CD4-positive, alpha-beta memory T cell (primary cell): Measurements from ENCODE around the gene BFSP1. TPM values are rescaled to one million over a fixed set of nuclear protein-coding genes. Genes with fewer than 3 reads are reported as not detected.

Source experiments
- CTCF ChIA-PET: fragments of 350-600 bp; sonication (Branson Sonifier 250); formaldehyde crosslinking; loops from one replicate; lab custom pipeline; 2021; ENCODE audit warnings: inconsistent platforms; ENCODE audit not compliant: partially characterized antibody; lab: Charles Lee
- POLR2A ChIA-PET: fragments of 350-600 bp; sonication (Branson Sonifier 250); formaldehyde crosslinking; loops from one replicate; lab custom pipeline; 2021; ENCODE audit not compliant: partially characterized antibody; lab: Charles Lee
- DNase-seq, 5 donors: peaks; one replicate each; pipeline versions ENCODE4 v3.0.0 to v3.0.0-alpha.2; 2020 to 2022; ENCODE audit warnings: mixed read lengths in 1 of 5
- H3K27ac ChIP-seq: one replicate; pipeline ENCODE4 v1.7.0; 2013; ENCODE audit warnings: low read depth, low read length
- H3K27me3 ChIP-seq: 2 replicates; pipeline ENCODE4 v1.7.0; 2013; ENCODE audit warnings: mild to moderate bottlenecking, low read length, moderate library complexity; ENCODE audit not compliant: insufficient read depth
- H3K36me3 ChIP-seq: 2 replicates; pipeline ENCODE4 v1.7.0; 2013; ENCODE audit warnings: mild to moderate bottlenecking, low read length, moderate library complexity; ENCODE audit not compliant: insufficient read depth
- H3K4me1 ChIP-seq: 2 replicates; pipeline ENCODE4 v1.7.0; 2013; ENCODE audit warnings: mild to moderate bottlenecking, low read length, moderate library complexity; ENCODE audit not compliant: insufficient read depth
- H3K4me3 ChIP-seq, 2 donors: one replicate each; pipeline ENCODE4 v1.7.0; 2013; ENCODE audit warnings: low read length in 2 of 2, mild to moderate bottlenecking in 1 of 2
- H3K9me3 ChIP-seq, 2 donors: one replicate each; pipeline ENCODE4 v1.7.0; 2013; ENCODE audit warnings: low read length in 2 of 2, control low read depth in 1 of 2; ENCODE audit not compliant: control insufficient read depth in 1 of 2
- H3K27ac Mint-ChIP-seq, 7 donors: one replicate each; pipeline ENCODE4 v1.8.0; 2020 to 2021; ENCODE audit warnings: mixed read lengths in 7 of 7, mild to moderate bottlenecking in 6 of 7, inconsistent platforms in 3 of 7, moderate library complexity in 3 of 7
- H3K27me3 Mint-ChIP-seq, 2 donors: one replicate each; pipeline ENCODE4 v1.8.0; 2020 to 2021; ENCODE audit warnings: mixed read lengths in 2 of 2
- H3K36me3 Mint-ChIP-seq, 2 donors: one replicate each; pipeline ENCODE4 v1.8.0; 2020 to 2021; ENCODE audit warnings: mixed read lengths in 2 of 2, inconsistent platforms in 1 of 2, mild to moderate bottlenecking in 1 of 2
- H3K4me1 Mint-ChIP-seq, 4 donors: one replicate each; pipeline ENCODE4 v1.8.0; 2020 to 2021; ENCODE audit warnings: mixed read lengths in 4 of 4, mild to moderate bottlenecking in 1 of 4
- H3K4me3 Mint-ChIP-seq, 8 donors: one replicate each; pipeline ENCODE4 v1.8.0; 2020 to 2021; ENCODE audit warnings: mixed read lengths in 8 of 8, mild to moderate bottlenecking in 7 of 8, moderate library complexity in 6 of 8, inconsistent platforms in 3 of 8
- H3K9me3 Mint-ChIP-seq, 8 donors: one replicate each; pipeline ENCODE4 v1.8.0; 2020 to 2021; ENCODE audit warnings: mixed read lengths in 8 of 8, mild to moderate bottlenecking in 5 of 8, inconsistent platforms in 3 of 8, moderate library complexity in 1 of 8
- intact Hi-C: fragments of 100-400 bp; cut with micrococcal nuclease; formaldehyde crosslinking; loops from one replicate; pipeline ENCODE4 v1.15.1; 2023
- polyA plus RNA-seq, 2 donors: library from polyadenylated mRNA; unstranded; fragments of 300-500 nt; fragmentation: Illumina TruSeq; gene quantifications; one replicate each; pipeline ENCODE4 v1.2.3, GENCODE V29; 2021
- total RNA-seq, 2 experiments: library from RNA; stranded (reverse); gene quantifications; one replicate each; pipeline ENCODE4 v1.2.3, GENCODE V29; 2021

Gene BFSP1
- total and polyA plus RNA-seq, 4 experiments from 2014 or later: 0.21 to 0.96 (median 0.91) TPM

- intact Hi-C loops: no loop called here
- no peak overlapping the region for H3K27ac ChIP-seq
- no peak overlapping the region for H3K4me3 Mint-ChIP-seq
- H3K4me1 Mint-ChIP-seq: no peaks in the 10 kb centered on the region
- H3K4me1 ChIP-seq: no peaks in the 10 kb centered on the region
- H3K36me3 ChIP-seq: no peaks in the 10 kb centered on the region
- H3K9me3 Mint-ChIP-seq: no peaks in the 10 kb centered on the region
- no peaks in the 10 kb centered on the region for H3K36me3 Mint-ChIP-seq
- no peaks in the 10 kb centered on the region for H3K9me3 ChIP-seq
- POLR2A ChIA-PET: no interaction called here
- CTCF ChIA-PET: no interaction called here
- DNase-seq: no peak
- peaks cover 11 to 25% of the 10 kb centered on the region in 2 donors for H3K27me3 Mint-ChIP-seq
- no peak overlapping the region for H3K4me3 ChIP-seq
- H3K27ac Mint-ChIP-seq: no peak overlapping the region
- peaks cover 7% of the 10 kb centered on the region for H3K27me3 ChIP-seq
Measured at GRCh38 chr20:17449031-17449430, 82.1 kb downstream of the BFSP1 start.

DNA sequence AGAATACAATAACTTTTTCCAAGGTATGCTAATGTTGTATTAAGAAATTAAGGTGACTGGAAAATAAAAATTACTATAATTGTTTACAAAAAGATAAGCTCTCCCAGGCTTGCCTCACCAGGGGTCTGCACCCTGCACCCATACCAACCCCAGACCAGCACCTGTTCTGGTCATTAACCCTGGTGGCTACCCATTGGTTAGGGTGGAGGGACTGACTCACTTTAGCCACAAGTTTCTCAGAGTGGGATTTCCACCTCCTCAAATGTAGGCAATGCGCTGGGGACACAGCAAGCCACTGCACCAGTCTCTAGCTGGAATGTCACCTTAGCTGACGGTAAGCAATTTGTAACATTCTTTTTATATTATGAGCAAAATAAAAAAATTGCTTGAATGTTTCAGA, 83.1 kb downstream of the BFSP1 start:
- Histone ChIP-seq H3K36me3 (no peaks in the 10 kb centered on the region), H3K4me1 (no peaks in the 10 kb centered on the region), H3K27me3 (peaks cover 11% of the 10 kb centered on the region), H3K9me3 (no peaks in the 10 kb centered on the region), H3K4me3 (no peak overlapping the region), H3K27ac (no peak overlapping the region)
- CTCF ChIA-PET: no interaction called here
- no peaks in the 10 kb centered on the region for H3K9me3 Mint-ChIP-seq
- intact Hi-C loops: no loop called here
- DNase-seq: no peak
- H3K4me3 Mint-ChIP-seq: no peak overlapping the region
- H3K27ac Mint-ChIP-seq: no peak overlapping the region
- no peaks in the 10 kb centered on the region for H3K4me1 Mint-ChIP-seq
- H3K36me3 Mint-ChIP-seq: no peaks in the 10 kb centered on the region
- peaks cover 13 to 29% of the 10 kb centered on the region in 2 donors for H3K27me3 Mint-ChIP-seq
- POLR2A ChIA-PET: no interaction called here

GRCh38 chr20:17446171-17446570, 85.0 kb downstream of the BFSP1 start:
- Histone ChIP-seq H3K9me3 (no peaks in the 10 kb centered on the region), H3K27me3 (peaks cover 11% of the 10 kb centered on the region), H3K4me3 (no peak overlapping the region), H3K27ac (no peak overlapping the region), H3K4me1 (no peaks in the 10 kb centered on the region), H3K36me3 (no peaks in the 10 kb centered on the region)
- DNase-seq: no peak
- Mint-ChIP-seq H3K27ac (no peak overlapping the region), H3K9me3 (peaks cover 0 to 9% (median 3%) of the 10 kb centered on the region in 8 donors), H3K4me1 (no peaks in the 10 kb centered on the region), H3K36me3 (no peaks in the 10 kb centered on the region), H3K27me3 (peaks cover 11 to 25% of the 10 kb centered on the region in 2 donors), H3K4me3 (no peak overlapping the region)
- ChIA-PET CTCF (no interaction called here), POLR2A (no interaction called here)
- intact Hi-C loops: no loop called here

DNA sequence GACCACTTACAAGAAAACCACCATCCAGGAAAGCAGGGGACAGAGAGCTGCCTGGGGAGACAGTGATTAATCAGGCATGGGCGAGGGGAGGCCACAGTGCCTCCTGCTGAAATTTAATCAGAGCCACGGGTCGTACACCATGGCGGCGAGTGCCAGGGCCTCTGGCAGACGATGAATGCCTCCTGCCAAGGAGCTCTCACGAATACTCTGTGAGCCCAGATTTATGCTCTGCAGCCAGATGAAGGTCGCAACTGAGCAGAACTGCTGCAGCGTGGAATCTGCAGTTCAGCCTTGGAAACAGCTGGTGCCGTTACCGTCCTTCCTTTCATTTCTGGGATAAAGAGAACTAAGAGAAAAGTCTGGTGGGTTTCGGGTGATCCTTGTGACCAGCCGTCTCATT, 85.6 kb downstream of the BFSP1 start:
- no peak overlapping the region for H3K27ac Mint-ChIP-seq
- H3K9me3 Mint-ChIP-seq: peaks cover 0 to 9% (median 4%) of the 10 kb centered on the region in 8 donors
- H3K27me3 ChIP-seq: peaks cover 11% of the 10 kb centered on the region
- no peak overlapping the region for H3K4me3 Mint-ChIP-seq
- intact Hi-C loops: no loop called here
- ChIA-PET CTCF (no interaction called here), POLR2A (no interaction called here)
- no peaks in the 10 kb centered on the region for H3K36me3 Mint-ChIP-seq
- no peaks in the 10 kb centered on the region for H3K9me3 ChIP-seq
- H3K36me3 ChIP-seq: no peaks in the 10 kb centered on the region
- no peaks in the 10 kb centered on the region for H3K4me1 Mint-ChIP-seq
- no peak for DNase-seq
- H3K4me3 ChIP-seq: no peak overlapping the region
- H3K4me1 ChIP-seq: no peaks in the 10 kb centered on the region
- H3K27me3 Mint-ChIP-seq: peaks cover 12 to 24% of the 10 kb centered on the region in 2 donors
- no peak overlapping the region for H3K27ac ChIP-seq

GRCh38 chr20:17444091-17444490, 87.1 kb downstream of the BFSP1 start:
- Histone ChIP-seq H3K27me3 (peaks cover 11% of the 10 kb centered on the region), H3K9me3 (no peaks in the 10 kb centered on the region), H3K27ac (no peak overlapping the region), H3K36me3 (no peaks in the 10 kb centered on the region), H3K4me3 (no peak overlapping the region), H3K4me1 (no peaks in the 10 kb centered on the region)
- Mint-ChIP-seq H3K27ac (no peak overlapping the region), H3K4me1 (no peaks in the 10 kb centered on the region), H3K36me3 (no peaks in the 10 kb centered on the region), H3K9me3 (peaks cover 0 to 9% (median 4%) of the 10 kb centered on the region in 8 donors), H3K27me3 (peaks cover 15 to 23% of the 10 kb centered on the region in 2 donors), H3K4me3 (no peak overlapping the region)
- DNase-seq: no peak
- CTCF ChIA-PET: no interaction called here
- intact Hi-C loops: no loop called here
- POLR2A ChIA-PET: no interaction called here

Other genes with a start within 250 kb of the BFSP1 start
- gene DSTN, start 38.7 kb upstream of the BFSP1 start, total RNA-seq: 10 to 100 TPM; 43.1 to 49.1 TPM
- 100 to 1,000 TPM; 147 to 212 TPM for gene DSTN, start 38.7 kb upstream of the BFSP1 start, polyA plus RNA-seq
- gene RRBP1, start 150.9 kb upstream of the BFSP1 start, total RNA-seq: 10 to 100 TPM; 28.0 to 33.7 TPM
- 10 to 100 TPM in 1 of 2 donors, under 1 TPM in 1; 0.63 to 13.9 TPM for gene RRBP1, start 150.9 kb upstream of the BFSP1 start, polyA plus RNA-seq
- gene BANF2, start 168.6 kb upstream of the BFSP1 start, total RNA-seq: not detected
- gene BANF2, start 168.6 kb upstream of the BFSP1 start, polyA plus RNA-seq: not detected